Measurements from ENCODE around the gene EFS.
"Not testable (repeated sequence)": the region's sequence is repeated elsewhere in the genome, so short reads cannot be mapped to it uniquely, and the experiment has no call there.

EFS gene

DNA sequence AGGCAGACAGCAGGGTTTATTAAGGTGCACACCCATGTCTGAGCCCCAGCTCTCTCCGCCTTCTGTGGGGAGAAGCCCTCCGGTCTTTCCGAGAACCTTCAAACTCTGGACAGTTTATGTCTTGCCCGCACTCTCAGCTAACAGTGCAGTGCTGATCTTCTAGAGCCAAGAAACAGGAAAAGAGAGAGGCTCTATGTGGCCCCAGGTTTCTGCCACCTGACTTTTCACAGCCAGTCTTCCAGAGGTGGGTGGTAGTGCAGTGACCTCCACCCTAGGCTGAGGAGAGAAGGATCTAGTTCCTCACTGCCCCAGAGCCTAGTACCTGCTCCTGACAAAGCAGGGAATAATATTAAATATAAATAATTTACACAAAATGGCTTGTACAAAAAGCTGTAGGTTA, 8.3 kb downstream of the EFS start:
- no peak for DNase-seq

DNA sequence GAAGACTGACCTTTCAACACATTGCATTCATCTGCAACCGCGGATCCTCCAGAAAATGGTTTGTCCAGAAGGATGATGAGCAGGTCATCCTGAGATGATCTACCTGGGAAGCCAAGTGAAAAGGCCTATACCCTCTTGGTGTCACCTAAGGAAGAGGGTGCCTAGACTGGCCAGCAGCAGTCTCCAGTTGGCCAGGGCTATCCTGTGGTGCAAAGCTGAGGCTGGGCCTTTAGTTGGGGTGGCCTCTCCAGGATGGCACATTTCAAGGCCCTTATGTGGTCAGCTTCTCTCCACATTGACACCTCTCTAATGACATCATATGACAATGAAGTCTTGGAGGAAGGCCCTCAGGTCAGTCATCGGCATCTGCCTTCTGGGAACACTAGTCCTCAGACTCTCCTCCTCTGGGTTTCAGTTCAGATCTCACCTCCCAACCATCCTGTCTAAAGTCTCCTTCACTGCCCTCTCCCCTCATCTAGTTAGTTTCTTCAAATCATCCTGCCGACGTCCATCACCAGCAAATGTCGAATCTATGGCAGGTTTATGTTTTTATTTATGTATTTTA, 9.0 kb downstream of the EFS start:
- no peak for DNase-seq

DNA sequence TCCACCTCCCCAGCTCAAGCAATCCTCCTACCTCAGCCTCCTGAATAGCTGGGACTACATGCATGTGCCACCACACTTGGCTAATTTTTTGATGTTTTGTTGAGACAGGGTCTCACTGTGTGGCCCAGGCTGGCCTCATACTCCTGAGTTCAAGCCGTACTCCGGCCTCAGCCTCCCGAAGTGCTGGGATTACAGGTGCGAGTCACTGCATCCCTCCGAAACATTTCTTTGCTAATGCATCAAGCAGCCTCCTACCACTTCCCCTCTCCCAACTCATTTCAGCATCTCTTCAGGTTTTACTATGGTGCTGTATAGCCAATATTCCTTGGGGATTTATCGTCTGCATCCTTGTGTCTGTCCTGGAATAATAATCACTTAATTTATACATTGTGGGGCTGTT, 10.0 kb downstream of the EFS start:
- DNase-seq, result no peak

DNA sequence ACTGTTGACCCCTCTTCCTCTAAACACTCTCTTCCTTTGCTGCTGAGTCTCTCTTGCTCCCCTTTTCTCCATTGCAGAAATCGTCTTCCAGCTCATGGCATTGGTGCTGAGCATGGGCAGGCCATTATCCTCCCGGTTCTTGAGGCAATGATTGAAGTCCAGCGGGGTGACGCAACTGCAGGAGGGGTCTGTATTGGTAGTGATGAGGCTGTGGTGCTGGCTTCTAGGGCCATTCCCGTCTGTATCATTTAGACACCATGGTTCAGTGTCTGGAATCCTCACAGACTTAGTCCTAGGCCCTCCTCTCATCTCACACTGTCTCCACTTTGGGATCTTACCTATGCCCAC, 11.6 kb downstream of the EFS start:
- no peak for DNase-seq

DNA sequence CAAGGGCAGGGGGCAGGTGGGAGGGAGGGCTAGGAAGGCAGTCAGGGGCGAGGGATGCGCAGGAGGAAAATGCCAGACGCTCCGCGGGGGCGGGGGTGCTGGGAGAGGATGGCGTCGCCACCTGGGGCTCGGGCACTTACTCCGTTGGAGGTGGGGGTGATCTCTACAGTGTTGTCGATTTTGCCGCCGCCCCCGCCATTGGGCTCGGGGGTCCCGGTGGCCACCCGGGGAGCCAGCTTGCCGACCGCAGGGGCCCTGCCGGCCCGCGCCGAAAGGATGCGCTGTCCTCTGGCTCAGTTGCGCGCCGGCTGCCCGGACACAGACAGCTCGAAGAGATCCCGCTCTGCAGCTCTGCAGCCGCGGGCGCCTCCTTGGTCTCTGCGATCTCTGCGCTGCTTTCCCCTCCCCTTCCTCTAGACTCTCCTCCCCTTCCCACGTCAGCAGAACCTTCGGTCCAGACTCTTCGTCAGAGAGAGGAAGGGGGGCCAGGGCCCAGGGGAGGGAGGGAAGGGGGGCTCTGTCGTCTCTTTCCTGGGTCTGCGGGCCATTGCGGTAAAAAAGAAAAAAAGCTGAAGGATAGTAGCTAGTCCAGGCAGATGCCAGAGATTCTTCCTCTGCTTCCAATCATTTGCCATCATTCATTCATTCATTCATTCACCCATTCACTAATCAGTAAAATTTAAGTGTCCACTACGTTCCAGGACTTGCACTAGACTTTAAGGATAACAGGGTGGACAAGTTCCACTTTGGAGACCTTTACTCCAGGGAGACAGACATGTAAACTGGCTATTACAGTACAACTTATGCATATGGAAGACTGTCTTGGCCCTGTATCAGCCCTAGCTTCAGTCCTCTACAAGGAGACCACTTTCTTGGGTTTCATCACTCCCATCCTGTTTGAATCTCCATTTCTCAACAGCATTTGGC, 12.2 kb downstream of the EFS start, which contains the start of gene SLC22A17:
SLC22A17 (minus strand) TSS at position 382 of the 927 bp plus-strand sequence.
- DNase-seq, result no peak

DNA sequence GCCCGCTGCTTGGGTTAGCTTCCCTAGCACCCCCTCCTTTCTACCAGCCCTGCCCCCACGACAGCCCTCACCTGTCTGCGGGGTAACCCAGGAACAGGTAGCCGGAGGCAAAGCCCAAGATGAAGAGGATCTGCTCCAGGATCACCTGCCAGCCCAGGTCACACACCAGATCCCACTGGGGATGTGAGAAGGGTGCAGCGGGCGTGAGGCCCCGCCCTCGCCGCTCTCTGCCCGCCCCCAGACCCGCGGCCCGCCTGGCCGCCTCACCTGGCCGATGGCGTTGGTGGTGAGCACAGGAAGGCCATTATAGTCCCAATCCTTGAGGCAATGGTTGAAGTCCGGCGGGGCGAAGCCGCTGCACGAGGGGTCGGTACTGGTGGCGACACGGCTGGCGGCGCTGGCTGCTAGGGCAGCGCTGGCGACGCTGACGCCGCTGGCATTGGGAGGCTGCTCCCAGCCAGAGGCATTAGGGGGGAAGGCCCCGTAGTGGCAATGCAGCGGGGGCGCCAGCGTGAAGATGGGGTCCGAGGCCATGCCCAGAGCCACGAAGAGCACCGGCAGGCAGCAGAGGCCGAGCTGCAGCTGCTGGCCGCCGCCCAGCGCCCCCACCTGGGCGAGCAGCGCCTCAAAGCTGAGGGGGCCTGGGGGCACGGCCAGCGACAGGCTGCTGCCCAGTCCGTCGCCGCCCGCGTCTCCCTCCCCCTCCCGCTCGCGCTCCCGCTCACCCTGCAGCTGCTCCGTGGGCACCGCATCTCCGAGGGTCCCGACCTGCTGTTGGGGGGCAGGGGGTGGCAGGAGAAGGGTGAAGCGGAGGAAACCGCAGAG, 13.1 kb downstream of the EFS start:
- no peak for DNase-seq

DNA sequence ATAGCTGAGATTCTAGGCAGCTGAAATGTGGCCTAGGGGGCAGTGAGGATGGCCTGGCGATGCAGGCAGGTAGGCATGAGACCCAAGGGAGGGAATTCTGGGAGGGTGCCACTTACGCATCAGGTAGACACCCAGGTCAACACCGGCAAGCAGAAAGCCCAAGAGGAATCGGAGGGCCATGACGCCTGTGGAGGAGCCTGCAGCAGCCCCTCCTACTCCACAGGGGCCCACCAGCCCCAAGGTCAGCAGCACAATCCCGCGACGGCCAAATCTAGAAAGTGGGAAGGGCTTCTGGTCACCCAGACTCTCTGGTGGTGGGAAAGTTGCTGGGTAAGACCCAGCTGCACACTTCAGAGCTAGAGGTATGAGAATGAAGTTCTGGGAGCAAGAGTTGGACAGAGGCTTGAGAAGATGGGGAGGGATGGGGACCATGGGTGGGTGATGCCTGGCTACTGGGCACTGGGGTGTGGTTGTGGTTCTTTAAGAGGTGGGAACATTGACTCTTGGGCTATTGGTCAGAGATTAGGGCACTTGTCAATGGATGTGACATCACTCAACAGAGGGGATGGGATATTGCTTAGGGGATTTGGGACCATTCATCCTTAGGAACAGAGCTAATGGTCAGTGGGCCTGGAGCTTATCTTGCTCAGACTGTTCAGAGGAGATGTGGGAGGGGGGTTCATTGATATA, 15.7 kb downstream of the EFS start:
- no peak for DNase-seq

DNA sequence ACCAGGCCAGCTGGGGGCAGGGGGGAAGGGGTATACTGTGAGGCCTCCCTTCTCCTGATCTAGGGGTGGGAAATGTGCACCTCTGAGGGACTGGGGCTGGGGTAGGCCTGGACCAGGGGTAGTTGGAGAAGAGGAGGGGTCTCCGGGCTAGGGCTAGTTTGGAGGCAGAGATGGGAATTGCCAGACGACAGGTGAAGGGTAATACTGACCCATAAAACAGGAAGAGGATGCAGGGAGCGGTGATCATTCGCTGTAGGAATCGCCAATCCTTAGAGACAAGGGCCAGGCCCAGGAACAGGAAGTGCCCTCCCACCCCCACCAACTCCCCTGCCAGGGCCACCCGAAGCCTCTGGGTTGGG, 16.7 kb downstream of the EFS start:
- DNase-seq, result no peak

DNA sequence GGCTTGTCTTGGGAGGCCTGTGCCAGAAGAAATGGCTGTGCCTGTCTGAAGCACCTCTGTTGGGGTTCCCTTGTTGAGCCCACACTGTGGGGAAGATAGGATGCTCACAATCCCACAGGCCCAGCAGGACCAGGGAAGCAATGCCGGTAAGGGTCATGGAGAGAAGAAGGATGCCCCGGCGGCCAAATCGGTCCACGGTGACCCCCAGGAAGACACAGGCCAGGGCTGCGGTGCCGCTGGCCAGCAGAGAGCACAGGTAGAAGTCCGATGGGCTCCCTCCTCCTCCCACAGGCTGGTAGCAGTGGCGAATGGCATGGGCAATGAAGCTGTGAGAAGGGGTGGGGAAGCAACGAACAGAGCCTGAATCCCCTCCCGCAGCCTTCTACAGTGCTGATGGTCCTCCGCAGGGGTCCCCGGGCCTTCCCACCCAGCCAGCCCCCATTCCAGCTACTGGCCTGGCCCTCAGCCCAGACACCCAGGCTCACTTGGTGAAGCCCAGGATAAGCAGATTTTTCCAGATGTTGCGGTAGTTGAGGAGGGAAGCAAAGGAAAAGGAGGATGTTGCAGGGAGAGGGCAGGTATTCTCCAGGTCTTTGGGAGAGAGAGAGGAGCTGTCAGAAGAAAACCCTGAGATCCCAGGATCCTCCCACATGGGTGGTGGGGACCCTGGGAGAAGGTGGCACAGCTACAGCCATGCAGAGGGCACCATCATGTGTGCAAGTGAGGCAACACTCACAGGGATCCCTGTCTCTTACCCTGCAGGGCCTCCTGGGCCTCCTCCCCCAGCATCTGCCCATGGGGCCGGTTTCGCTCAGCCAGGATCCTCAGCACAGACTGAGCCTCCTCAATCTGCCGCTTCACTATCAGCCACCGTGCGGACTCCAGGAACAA, 17.3 kb downstream of the EFS start:
- no peak for DNase-seq

DNA sequence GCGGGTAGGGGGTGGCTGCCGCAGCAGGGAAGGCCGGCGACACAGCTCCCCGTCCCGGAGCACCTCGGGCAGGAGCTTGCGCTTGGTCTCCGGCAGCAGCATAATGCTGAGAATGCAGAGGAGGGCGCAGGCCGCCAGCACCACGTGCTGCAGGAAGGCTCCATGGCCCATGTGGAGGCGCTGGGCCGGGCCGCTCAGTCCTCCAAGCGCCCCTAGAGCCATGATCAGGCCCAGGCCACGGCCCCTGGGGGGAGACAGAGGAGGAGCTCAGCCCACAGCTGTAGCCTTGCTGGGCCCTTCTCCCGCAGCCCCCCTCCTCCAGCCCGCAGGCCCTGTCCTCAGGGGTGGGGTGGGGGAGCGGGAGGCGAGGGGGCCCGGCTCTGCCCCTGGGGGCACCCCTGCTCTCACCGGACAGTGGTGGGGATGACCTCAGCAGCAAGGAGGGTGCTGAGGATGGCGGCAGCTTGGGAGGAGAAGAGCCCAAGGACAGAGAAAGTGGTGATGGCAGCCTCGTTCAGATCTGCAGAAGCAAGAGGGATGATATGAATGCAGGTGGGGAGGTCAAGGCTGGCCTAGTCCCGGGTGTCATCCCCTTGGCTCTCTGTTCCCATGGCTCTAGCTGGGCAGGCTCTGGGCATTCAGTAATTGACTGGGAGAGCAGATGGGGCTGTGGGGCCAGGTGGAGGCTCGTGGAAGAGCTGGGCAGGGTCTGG, 18.1 kb downstream of the EFS start:
- no peak for DNase-seq

DNA sequence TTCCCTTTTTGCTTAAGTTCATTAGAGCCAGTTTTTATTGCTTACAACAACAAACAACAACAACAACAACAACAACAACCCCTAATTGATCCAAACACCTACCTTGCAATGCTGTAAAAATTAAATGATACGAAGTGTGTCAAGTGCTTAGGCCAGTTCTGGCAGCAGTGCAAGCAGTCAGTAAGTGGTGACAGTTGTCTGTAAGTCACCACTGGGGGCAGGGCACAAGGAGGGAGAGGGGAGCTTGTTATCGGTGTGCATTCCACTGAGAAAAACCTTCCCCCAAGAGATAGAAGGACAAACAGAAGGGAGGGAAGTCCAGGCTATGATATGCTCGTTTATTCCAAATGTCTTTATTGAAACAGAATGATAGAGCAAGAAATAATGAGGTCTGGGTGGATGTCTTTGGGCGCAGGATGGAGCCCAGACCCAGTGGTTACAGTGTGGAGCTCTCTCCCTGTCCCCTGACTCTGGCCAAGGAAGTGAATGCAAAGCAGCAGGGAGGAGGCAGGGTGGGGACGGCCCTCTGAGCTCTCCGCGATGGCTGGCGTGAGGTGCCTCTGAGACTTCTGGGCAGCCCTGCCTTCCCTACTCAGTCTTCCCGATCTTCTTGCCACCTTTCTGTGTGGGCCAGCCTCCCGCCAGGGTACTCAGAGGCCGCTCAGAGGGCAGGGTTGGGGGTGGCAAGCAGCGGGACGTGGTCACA, 18.8 kb downstream of the EFS start:
- DNase-seq, result no peak

DNA sequence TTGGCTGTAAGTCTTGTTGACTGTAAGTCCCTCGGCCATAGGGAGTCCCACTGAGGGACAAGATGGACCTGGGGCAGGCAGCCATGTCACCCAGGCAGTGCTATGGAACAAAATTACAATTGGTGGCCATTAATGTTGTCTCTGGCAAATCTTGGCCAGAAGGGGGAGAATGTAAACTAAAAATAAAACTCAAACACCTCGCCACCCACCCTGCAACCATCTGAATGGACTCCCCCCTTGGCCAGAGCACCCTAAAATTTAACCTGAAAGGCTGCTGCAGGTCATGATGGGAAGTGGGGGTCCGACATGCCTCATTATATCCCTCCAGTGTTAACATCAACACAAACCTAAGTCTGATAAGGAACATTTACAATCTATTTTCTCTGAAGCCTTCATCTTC, 20.5 kb downstream of the EFS start:
- no peak for DNase-seq

DNA sequence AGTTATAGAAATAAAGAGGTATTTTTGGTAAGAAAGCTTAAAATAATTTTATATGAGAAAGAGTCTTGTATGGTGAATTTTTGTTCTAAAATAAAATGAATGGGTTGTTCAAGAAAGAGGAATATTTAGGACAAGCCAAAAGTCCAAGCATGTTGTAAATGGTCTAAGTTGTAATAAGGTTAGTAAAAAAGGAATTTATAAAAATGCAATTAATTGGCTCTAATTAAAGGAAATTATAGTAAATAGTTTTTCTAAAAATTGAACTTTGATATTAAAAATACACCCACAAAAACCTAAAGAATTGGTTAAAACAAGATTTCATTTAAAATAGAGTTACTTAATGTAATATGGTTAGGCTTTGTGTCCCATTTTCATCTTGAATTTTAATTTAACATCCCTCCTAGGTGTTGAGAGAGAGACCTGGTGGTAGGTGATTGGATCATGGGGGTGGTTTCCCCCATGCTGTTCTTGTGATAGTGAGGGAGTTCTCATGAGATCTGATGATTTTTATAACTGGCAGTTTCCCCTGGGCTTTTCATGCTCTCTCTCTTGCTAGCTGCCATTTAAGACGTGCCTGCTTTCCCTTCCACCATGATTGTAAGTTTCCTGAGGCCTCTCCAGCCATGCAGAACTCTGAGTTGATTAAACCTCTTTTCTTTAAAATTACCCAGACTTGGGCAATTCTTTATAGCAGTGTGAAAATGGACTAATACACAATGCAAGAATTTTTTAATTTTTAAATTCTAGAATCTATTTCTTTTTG, 25.3 kb downstream of the EFS start:
- no peak for DNase-seq

DNA sequence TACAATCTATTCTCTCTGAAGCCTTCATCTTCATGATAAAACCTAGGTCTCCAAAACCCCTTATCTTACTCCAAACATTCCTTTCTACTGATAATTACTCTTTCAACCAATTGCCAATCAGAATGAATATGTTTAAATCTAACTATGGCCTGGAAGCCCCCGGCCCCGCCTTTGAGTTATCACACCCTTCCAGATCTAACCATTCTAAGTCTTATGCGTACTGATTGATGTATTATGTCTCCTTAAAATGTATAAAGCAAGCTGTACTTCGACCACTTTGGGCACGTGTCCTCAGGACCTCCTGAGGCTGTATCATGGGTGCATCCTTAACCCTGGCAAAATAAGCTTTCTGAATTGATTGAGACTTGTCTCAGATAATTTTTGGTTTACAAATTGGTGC, 29.3 kb downstream of the EFS start:
- DNase-seq, result no peak

DNA sequence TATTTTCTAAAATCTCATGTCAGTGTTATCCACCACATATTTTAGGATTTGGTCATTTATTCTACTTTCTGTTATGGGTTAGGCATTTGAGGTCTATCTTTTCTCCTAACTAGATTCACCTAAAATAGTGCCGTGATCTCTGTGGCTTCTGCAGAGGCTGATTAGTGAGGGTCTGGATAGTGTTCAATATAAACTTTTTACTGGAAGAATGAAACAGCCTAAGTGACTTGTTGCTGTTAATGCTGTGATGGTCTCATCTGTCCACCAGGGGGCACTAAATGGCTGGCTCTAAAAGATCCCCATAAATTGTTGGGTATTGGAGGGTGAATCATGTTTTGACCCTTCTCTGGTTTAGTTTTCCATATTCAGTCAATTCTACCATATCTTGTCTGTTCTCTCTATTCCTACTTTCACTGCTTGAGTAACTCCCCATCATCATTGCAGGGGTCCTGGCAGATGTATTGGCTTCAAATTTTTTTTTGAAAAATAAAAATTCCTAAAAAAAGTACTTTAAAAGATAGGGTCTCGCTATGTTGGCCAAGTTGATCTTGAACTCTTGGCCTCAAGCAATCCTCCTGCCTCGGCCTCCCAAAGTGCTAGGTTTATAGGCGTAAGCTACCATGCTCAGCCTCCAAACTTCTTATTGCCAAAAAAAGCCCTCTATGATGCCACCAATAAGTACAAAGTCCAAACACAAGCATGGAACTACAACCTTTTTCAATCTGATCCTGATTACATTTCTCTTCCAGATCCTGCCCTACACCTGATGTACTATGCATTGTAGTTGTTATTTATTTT, 36.8 kb downstream of the EFS start:
- peak in 1 of 2 donors; percentile 49 for DNase-seq

DNA sequence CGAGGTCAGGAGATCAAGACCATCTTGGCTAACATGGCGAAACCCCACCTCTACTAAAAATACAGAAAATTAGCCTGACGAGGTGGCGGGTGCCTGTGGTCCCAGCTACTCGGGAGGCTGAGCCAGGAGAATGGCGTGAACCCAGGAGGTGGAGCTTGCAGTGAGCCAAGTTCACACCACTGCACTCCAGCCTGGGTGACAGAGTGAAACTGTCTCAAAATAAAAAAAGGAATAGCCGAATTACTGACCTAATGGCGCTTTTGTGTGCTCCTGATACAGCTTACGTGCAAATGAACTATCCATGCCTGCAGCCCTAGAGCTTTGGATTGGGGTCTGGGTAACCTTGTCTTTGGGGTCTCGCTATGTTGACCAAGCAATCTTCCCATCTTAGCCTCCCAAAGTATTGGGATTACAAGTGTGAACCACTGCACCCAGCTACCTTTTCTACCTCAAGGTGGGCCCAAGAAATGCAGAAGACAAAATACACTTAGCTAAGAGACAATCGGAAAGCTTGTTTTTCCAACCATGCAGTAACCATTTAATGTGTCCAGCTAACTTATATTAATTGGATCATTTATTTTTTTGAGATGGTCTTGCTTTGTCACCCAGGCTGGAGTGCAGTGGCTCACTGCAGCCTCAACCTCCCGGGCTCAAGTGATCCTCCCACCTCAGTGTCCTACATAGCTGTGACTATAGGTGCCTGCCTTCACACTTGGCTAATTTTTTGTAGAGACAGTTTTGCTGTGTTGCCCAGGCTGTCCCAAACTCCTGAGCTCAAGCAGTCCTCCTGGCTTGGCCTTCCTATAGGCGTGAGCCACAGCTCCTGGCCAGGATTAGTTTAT, 38.3 kb downstream of the EFS start:
- no peak for DNase-seq

DNA sequence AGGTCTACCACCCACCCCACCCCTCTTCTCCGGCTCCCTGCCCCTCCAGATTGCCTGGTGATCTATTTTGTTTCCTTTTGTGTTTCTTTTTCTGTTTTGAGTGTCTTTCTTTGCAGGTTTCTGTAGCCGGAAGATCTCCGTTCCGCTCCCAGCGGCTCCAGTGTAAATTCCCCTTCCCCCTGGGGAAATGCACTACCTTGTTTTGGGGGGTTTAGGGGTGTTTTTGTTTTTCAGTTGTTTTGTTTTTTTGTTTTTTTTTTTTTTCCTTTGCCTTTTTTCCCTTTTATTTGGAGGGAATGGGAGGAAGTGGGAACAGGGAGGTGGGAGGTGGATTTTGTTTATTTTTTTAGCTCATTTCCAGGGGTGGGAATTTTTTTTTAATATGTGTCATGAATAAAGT, 39.2 kb downstream of the EFS start:
- DNase-seq, result not testable (repeated sequence)

DNA sequence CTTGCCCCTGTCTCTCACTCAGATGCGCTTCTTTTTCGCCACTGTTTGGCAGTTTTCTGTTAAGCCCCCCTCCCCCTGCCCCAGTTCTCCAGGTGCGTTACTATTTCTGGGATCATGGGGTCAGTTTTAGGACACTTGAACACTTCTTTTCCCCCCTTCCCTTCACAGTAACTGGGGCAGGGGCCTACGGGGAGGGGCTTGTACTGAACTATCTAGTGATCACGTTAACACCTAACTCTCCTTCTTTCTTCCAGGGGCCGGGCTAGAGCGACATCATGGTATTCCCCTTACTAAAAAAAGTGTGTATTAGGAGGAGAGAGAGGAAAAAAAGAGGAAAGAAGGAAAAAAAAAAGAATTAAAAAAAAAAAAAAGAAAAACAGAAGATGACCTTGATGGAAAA, 40.0 kb downstream of the EFS start:
- DNase-seq, result no peak

Data from bone marrow (tissue), 2 donors.